Omental fat pad (tissue), 4 donors: ENCODE data around the gene SSRP1. TPM values are rescaled to one million over a fixed set of nuclear protein-coding genes. Genes with fewer than 3 reads are reported as not detected.

Source experiments
- ATAC-seq: fragments of 150-250 bp; one replicate; pipeline ENCODE4 v1.9.1; 2016; ENCODE audit warnings: mild to moderate bottlenecking, moderate library complexity; ENCODE audit not compliant: low FRiP score
- DNase-seq: peaks from one replicate; pipeline ENCODE4 v3.0.0-alpha.2; 2019; ENCODE audit warnings: low spot score
- CTCF ChIP-seq, 3 donors: fragments of 450-650 bp; IDR thresholded peaks; one replicate each; pipeline ENCODE4 v1.5.1; 2016 to 2017; ENCODE audit warnings: antibody characterized with exemption in 3 of 3, mild to moderate bottlenecking in 3 of 3, moderate library complexity in 2 of 3
- total RNA-seq, 4 donors: library from RNA; depleted of rRNA; stranded (reverse); fragments of >200 nt; gene quantifications; one replicate each; pipeline ENCODE4 v1.1.0, GENCODE V29; 2016

SSRP1 gene
- total RNA-seq, 4 donors from 2014 or later = 53.5 to 81.8 (median 61.2) TPM

- ATAC-seq (no peak), DNase-seq (no peak)
- TF ChIP-seq CTCF (IDR thresholded peaks at IDR 0.05) = no peak
These were observed 25.0 kb downstream of the SSRP1 start for GRCh38 chr11:57310630-57311086.

GRCh38 chr11:57310091-57310490 lies 25.6 kb downstream of the SSRP1 start:
- TF ChIP-seq CTCF (IDR thresholded peaks at IDR 0.05) = no peak
- ATAC-seq = no peak
- no peak for DNase-seq

GRCh38 chr11:57309106-57310059 lies 26.3 kb downstream of the SSRP1 start:
- DNase-seq (no peak), ATAC-seq (no peak)
- TF ChIP-seq CTCF (IDR thresholded peaks at IDR 0.05) = no peak

- DNase-seq = no peak
- ATAC-seq = no peak
- no peak for TF ChIP-seq CTCF (IDR thresholded peaks at IDR 0.05)
These were observed 27.1 kb downstream of the SSRP1 start for GRCh38 chr11:57308426-57309060.

- ATAC-seq (no peak), DNase-seq (no peak)
- TF ChIP-seq CTCF (IDR thresholded peaks at IDR 0.05) = no peak
These were observed 27.9 kb downstream of the SSRP1 start for GRCh38 chr11:57307666-57308270.

- ATAC-seq (no peak), DNase-seq (no peak)
- TF ChIP-seq CTCF (IDR thresholded peaks at IDR 0.05) = no peak
These were observed 28.6 kb downstream of the SSRP1 start for GRCh38 chr11:57306940-57307565.
